ENCODE results near the gene GCHFR.

GRCh38 chr15:40807028-40807887, 43.4 kb downstream of the GCHFR start, which contains the start of the genes DNAJC17 and ZFYVE19:
- TF ChIP-seq ELF4 (IDR thresholded peaks at IDR 0.05) (no peak), FOXA1 (IDR thresholded peaks at IDR 0.05) (no peak), SP1 (IDR thresholded peaks at IDR 0.05) (no peak), SUZ12 (IDR thresholded peaks at IDR 0.05) (peak; percentile 63; the same call in 1 of the 2 replicates), ZNF384 (IDR thresholded peaks at IDR 0.05) (no peak), BHLHE40 (IDR thresholded peaks at IDR 0.05; ENCODE audit: borderline replicate concordance) (no peak), PKNOX1 (IDR thresholded peaks at IDR 0.05) (peak; percentile 46; the same call in 1 of the 2 replicates), FOXM1 (IDR thresholded peaks at IDR 0.05; ENCODE audit: borderline replicate concordance) (no peak), L3MBTL2 (conservative IDR thresholded peaks at IDR 0.05) (no peak), TARDBP (IDR thresholded peaks at IDR 0.05) (no peak), HDGF (IDR thresholded peaks at IDR 0.05; ENCODE audit: borderline replicate concordance) (no peak), ARNT (IDR thresholded peaks at IDR 0.05) (no peak), FOXK2 (IDR thresholded peaks at IDR 0.05) (no peak)

Measured in HEK293T (cell line).